ENCODE measurements around the gene EEF1AKMT2.

EEF1AKMT2 gene

GRCh38 chr10:124724279-124725027 is 67.2 kb downstream of the EEF1AKMT2 start:
- DNase-seq (ENCODE audit: insufficient read length) (no peak), FAIRE-seq (peak; percentile 79)
- TF ChIP-seq POLR2A (IDR thresholded peaks at IDR 0.05; ENCODE audit: low read depth, low read length) (0 out of 2 replicates have a peak, but pooled peaks have one; percentile 23), TAF1 (IDR thresholded peaks at IDR 0.05; ENCODE audit: borderline replicate concordance, low read depth, low read length) (no peak)

DNA sequence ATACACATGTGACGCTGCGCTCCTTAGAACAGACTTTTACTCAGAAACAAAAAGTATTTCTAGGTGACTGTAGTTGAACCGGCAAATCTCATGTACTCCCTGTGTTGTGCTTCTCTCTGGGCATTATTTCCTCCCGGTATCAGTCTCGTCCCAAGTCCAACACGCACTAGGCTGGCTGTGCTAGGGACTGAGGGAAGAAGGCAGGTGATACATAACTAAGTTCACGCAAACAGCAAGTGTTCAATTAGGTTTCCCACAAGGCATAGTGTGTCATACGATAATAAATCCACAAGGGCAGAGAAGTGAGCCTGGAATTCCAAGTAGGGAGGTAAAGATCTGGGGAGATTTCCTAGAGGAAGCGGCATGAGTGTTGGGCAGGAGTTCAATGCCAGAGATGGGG is 67.9 kb downstream of the EEF1AKMT2 start:
- FAIRE-seq (no peak), DNase-seq (ENCODE audit: insufficient read length) (no peak)
- TF ChIP-seq POLR2A (IDR thresholded peaks at IDR 0.05; ENCODE audit: low read depth, low read length) (no peak), POLR2AphosphoS5 (IDR thresholded peaks at IDR 0.05; ENCODE audit: low read depth, low read length) (no peak), TAF1 (IDR thresholded peaks at IDR 0.05; ENCODE audit: borderline replicate concordance, low read depth, low read length) (no peak)

DNA sequence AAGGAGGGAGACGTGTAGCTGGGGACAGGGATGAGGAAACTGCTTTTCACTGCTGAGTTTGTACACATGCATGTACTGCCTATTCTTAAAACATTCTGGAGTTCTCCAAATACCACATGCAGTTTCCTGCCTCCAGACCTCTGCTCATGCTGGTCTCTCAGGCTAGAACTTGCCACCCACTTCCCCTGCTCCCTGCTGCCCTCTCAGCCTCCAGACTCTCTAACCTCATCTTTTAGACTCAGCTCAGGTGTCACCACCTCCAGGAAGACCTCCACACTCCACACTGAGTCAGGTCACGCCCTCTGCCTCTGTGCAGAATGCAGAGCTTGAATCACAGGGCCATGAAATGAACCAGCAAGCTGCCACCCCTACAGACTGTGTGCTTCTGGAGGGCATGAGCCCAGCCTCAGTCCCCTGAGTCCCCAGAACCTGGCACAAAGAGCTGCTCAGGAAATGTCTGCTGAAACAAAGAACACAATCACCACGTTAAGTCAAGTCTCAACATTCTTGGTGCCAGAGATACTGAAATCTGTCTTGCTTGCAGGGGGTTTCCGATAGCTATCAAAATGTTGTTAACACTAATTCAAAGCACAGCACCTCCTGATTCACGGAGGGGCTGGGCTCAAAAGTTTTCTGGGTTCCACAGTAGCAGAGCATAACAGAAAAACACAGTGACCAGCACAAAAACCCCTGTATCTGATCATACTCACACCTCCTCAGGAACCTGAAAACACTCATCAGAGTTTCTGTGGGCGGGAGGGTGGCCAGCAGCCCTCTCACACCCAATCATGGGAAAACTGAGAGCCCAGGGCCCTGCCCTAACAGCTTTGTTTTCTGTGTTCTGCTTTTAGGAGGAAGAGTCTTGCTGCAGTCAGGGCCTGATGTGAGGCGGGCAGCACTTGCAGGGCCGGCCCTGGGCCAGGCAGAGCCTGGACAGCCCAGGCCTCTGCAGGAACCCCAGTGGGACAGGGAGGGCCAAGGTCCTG is 68.6 kb downstream of the EEF1AKMT2 start:
- DNase-seq (ENCODE audit: insufficient read length) (no peak), FAIRE-seq (peak; percentile 90)
- no peak; the same call in none of the 2 replicates for TF ChIP-seq POLR2AphosphoS5 (IDR thresholded peaks at IDR 0.05; ENCODE audit: low read depth, low read length)
- 0 out of 2 replicates have a peak, but pooled peaks have one; percentile 17 for TF ChIP-seq TAF1 (IDR thresholded peaks at IDR 0.05; ENCODE audit: borderline replicate concordance, low read depth, low read length)
- peak; percentile 76 for TF ChIP-seq POLR2A (IDR thresholded peaks at IDR 0.05; ENCODE audit: low read depth, low read length)

DNA sequence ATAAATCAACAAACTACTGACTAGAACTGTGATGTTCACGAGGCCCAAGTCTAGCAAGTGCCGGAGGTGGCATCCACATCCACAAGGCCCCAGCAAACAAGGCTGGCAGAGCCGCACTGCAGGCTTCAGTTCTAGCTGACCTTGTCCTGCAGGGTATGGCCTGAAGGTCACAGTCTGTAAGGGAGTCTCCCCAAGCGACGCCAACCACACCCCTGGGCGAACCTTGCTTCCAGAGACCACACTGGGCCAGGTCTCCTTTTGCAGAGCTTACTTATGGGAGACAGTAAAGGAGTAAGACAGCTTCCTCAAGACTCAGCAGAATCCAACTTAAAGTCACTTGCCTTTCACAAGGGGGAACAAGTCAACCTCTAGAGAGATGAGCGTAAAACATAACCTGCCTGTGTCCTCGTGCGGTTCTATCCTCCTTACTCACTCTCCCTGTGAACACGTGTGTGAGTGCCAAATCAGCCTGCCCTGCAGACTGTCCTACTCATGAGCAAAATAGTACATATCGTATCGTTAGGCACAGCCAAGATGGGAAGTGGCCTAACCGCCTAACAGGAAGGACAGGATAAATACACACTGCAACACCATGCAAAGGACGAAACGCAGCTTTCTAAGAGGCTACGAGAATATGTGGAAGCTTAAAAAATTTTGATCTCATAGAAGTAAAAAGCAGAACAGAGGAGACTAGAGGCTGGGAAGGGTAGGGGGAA is 70.2 kb downstream of the EEF1AKMT2 start:
- no peak for TF ChIP-seq POLR2A (IDR thresholded peaks at IDR 0.05; ENCODE audit: low read depth, low read length)
- no peak for TF ChIP-seq TAF1 (IDR thresholded peaks at IDR 0.05; ENCODE audit: borderline replicate concordance, low read depth, low read length)
- TF ChIP-seq POLR2AphosphoS5 (IDR thresholded peaks at IDR 0.05; ENCODE audit: low read depth, low read length), result no peak
- FAIRE-seq, result peak; percentile 87
- no peak for DNase-seq (ENCODE audit: insufficient read length)

GRCh38 chr10:124719213-124719851 is 72.4 kb downstream of the EEF1AKMT2 start:
- DNase-seq (ENCODE audit: insufficient read length), result no peak
- TF ChIP-seq POLR2A (IDR thresholded peaks at IDR 0.05; ENCODE audit: low read depth, low read length) (peak; percentile 16; the same call in 1 of the 2 replicates), POLR2AphosphoS5 (IDR thresholded peaks at IDR 0.05; ENCODE audit: low read depth, low read length) (peak; percentile 13; the same call in 1 of the 2 replicates), TAF1 (IDR thresholded peaks at IDR 0.05; ENCODE audit: borderline replicate concordance, low read depth, low read length) (no peak)
- FAIRE-seq, result peak; percentile 89

DNA sequence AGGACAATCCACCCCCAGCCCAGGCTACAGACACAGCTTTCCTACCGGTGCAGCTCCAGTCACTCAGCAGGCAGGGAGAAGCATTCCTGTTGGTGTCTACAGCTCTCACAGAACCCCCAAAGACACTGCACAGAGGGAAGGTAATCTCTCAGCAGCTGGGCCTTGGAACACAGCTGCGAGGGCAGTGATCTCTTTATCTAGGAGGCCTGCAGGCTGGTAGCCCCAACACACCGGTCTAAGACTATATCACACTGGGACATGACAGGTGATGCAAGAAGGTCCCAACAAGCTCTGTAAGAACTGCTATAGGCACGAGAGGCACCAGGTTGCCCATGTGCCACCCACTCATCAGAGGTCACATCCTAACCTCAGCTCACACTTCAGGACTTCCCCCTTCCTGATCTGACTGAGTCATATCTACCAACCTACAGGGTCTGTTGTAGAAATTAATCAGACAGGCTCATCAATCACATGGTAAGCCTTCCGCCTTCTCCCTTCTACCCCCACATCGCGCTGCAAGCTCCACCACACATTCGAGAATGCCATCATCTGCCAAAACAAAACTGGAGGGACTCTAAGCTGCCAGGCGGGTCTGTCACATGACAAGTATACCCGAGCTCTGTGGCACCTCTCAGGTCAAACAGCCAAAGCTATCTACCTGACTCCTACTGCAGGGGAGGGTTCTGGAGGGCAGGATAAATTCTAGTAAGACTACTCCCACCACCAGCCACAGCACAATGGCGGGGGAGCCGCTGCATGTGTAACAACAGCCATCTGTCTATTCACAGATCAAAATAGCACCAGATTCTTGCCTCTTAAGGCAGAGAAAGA is 73.6 kb downstream of the EEF1AKMT2 start:
- no peak; the same call in 1 of the 2 replicates for TF ChIP-seq POLR2AphosphoS5 (IDR thresholded peaks at IDR 0.05; ENCODE audit: low read depth, low read length)
- TF ChIP-seq POLR2A (IDR thresholded peaks at IDR 0.05; ENCODE audit: low read depth, low read length), result no peak
- TF ChIP-seq TAF1 (IDR thresholded peaks at IDR 0.05; ENCODE audit: borderline replicate concordance, low read depth, low read length), result no peak
- DNase-seq (ENCODE audit: insufficient read length) (no peak), FAIRE-seq (peak; percentile 96)

DNA sequence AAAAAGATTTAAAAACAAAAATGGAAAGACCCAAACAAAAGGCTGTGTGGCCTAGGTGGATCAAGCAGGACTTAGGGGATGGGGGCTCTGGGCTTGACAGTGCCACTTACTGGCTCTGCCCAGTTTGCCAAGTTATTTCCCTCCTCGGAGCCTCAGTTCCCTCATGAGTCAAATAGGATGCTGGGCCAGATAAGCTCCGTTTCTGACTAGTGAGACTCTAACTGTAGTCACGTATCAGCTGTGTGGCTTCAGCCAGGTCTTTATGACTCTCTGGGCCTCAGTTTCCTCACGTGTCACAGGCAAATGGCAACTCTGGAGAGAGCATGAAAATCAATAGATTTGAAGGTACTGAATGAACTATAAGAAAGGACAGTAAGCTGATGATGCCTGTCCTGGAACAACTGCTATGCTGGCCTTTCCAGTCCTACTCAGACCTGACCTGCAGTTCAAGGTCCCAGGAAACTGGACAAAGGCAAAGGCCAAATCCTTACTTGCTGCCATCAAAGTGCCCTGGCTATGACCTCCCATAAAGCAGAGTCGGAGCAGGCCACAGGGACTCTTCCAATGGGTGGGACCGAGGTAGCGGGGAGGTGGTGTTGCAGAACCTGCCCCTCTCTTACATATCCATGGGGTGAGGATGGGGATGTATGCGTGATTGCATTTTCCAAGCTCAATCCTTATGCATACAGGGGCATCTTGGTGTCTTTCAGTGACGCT is 74.5 kb downstream of the EEF1AKMT2 start:
- FAIRE-seq, result peak; percentile 63
- DNase-seq (ENCODE audit: insufficient read length), result no peak

DNA sequence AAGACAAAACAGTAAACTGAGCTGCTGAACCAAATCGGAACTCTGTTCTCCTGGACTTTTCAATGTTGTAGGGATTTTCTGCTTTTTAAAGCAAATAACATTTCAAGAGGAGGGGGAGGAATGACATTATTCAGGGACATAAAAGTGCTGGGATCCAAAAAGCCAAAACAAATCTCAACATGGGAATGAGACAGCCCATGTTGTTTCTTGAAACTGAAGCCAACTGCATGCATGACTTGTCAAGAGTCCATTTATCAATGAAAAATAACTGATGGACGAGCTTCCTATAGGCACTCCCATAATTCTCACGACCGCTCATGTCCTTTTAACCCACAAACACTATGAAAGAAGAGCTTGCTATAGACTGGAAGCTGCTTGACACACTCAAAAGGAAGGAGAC is 75.3 kb downstream of the EEF1AKMT2 start:
- FAIRE-seq, result no peak
- DNase-seq (ENCODE audit: insufficient read length), result no peak
- TF ChIP-seq POLR2A (IDR thresholded peaks at IDR 0.05; ENCODE audit: low read depth, low read length) (no peak), TAF1 (IDR thresholded peaks at IDR 0.05; ENCODE audit: borderline replicate concordance, low read depth, low read length) (no peak), POLR2AphosphoS5 (IDR thresholded peaks at IDR 0.05; ENCODE audit: low read depth, low read length) (no peak)

More for the DNA sequence above, 74.5 kb downstream of the EEF1AKMT2 start:
- TF ChIP-seq POLR2A (IDR thresholded peaks at IDR 0.05; ENCODE audit: low read depth, low read length) (no peak), POLR2AphosphoS5 (IDR thresholded peaks at IDR 0.05; ENCODE audit: low read depth, low read length) (no peak), TAF1 (IDR thresholded peaks at IDR 0.05; ENCODE audit: borderline replicate concordance, low read depth, low read length) (no peak)

DNA sequence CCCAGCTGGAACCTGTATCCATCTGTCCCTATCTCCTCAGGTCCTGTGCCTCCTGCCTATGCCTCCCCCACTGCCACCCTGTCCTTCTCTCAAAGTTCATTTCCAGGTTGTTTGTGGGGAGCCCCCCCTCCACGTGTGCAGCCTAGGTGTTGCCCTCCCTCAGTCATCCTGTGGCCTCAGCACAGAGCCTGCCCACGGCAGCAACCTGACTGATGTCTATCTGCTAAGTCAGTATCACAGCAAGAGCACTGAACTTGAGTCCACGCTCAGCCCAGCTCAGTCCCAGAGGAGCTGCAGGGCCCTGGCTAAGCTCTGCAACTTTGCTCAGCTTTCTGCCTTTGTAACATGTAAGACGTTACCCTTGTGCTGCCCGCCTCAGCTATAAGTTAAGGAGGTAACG is 76.2 kb downstream of the EEF1AKMT2 start:
- DNase-seq (ENCODE audit: insufficient read length), result no peak
- FAIRE-seq, result no peak

More for the DNA sequence above, 76.2 kb downstream of the EEF1AKMT2 start:
- TF ChIP-seq POLR2AphosphoS5 (IDR thresholded peaks at IDR 0.05; ENCODE audit: low read depth, low read length), result no peak
- TF ChIP-seq TAF1 (IDR thresholded peaks at IDR 0.05; ENCODE audit: borderline replicate concordance, low read depth, low read length), result no peak
- TF ChIP-seq POLR2A (IDR thresholded peaks at IDR 0.05; ENCODE audit: low read depth, low read length), result no peak

Data from GM12892 (cell line).